GM12892 (cell line): Measurements from ENCODE around the gene GPR146.

Experiments used
- POLR2A ChIP-seq: IDR thresholded peaks from 2 replicates; pipeline ENCODE4 v1.6.1; 2011; ENCODE audit warnings: low read depth, low read length, control low read depth
- POLR2AphosphoS5 ChIP-seq: IDR thresholded peaks from 2 replicates; pipeline ENCODE4 v1.6.1; 2011; ENCODE audit warnings: low read depth, low read length, control low read depth

DNA sequence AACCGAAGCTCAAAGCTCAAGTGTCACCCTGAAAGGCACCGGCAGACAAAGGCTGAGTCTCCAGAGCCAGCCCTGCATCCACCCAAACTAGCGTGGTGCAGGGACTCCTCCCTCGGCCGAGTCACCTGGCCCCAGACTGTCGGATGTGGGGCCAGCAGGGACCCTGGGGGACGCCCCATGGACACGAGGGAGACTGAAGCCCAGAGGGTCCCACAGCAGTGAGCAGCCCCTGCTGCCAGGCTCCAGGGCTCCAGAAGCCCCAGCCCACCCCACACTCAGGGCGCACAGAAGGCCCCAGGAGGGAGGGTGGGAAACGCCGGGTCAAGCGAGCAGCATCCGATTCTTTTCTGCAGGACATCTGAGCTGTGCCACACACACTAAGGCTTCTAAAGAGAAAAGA, 20.2 kb downstream of the GPR146 start:
- TF ChIP-seq POLR2A (no peak), POLR2AphosphoS5 (no peak)
